ENCODE measurements around the gene AUH.

Gene AUH

DNA sequence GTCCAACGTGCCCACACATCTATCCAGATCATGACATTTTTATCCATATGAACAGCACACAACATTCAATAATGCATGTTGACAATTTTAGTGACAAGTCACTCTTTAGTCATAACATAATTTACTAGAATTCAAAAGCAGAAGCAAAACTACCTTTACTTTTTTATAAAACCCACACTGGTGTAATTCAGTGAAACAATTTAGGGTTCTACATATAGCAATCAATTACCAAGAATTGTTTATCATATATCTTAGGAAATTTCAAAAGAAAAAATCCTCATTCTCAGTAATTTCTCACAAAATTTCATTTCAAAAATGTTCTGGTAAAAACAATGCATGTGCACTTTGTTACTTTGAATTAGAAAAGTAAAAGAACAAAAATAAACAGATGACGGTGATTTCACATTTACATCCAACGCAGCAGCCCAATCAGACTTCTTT lies 12.6 kb downstream of the AUH start:
- TF ChIP-seq, protein P1, sequence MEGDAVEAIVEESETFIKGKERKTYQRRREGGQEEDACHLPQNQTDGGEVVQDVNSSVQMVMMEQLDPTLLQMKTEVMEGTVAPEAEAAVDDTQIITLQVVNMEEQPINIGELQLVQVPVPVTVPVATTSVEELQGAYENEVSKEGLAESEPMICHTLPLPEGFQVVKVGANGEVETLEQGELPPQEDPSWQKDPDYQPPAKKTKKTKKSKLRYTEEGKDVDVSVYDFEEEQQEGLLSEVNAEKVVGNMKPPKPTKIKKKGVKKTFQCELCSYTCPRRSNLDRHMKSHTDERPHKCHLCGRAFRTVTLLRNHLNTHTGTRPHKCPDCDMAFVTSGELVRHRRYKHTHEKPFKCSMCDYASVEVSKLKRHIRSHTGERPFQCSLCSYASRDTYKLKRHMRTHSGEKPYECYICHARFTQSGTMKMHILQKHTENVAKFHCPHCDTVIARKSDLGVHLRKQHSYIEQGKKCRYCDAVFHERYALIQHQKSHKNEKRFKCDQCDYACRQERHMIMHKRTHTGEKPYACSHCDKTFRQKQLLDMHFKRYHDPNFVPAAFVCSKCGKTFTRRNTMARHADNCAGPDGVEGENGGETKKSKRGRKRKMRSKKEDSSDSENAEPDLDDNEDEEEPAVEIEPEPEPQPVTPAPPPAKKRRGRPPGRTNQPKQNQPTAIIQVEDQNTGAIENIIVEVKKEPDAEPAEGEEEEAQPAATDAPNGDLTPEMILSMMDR (IDR thresholded peaks at IDR 0.05), result no peak
- no peaks in the 10 kb centered on the region for H3K27me3 ChIP-seq
- H3K4me3 ChIP-seq, result no peak overlapping the region
- no peak overlapping the region for H3K27ac ChIP-seq
- intact Hi-C loops (cut with DNase I; ENCODE audit: low total_unique reads), result no loop called here
- no peaks in the 10 kb centered on the region for H3K9me3 ChIP-seq
- H3K36me3 ChIP-seq, result peaks cover 8 to 33% (median 18%) of the 10 kb centered on the region in 3 donors
- DNase-seq, result no peak
- no peaks in the 10 kb centered on the region for H3K4me1 ChIP-seq

DNA sequence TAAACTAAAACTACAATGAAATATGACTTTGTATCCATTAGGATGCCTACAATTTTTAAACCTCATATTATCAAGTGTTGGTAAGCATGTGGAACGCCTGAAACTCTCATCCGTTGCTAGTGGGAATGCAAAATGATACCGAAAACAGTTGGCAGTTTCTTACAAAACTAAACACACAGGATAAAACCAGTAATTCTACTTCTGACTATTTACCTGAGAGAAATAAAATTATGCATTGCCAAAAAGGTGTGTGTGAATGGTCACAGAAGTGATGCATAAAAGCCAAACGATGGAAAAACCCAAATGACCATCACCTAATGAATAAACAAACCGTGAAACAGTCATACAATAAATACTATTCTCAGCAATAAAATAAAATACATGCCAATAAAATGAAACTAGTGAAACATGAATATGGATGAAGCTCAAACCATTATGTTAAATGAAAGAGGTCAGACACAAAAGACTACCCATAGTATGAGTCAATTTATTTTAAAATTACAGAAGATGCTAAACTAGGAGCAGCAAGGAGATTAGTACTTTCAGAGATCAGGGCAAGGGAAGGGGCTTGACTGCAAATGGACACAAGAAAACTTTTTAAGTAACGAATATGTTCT lies 13.4 kb downstream of the AUH start:
- Histone ChIP-seq H3K4me3 (no peak overlapping the region), H3K4me1 (no peaks in the 10 kb centered on the region), H3K27ac (no peak overlapping the region), H3K27me3 (no peaks in the 10 kb centered on the region), H3K36me3 (peaks cover 8 to 33% (median 18%) of the 10 kb centered on the region in 3 donors), H3K9me3 (no peaks in the 10 kb centered on the region)
- intact Hi-C loops (cut with DNase I; ENCODE audit: low total_unique reads), result no loop called here
- no peak for DNase-seq
- TF ChIP-seq, protein P1 (IDR thresholded peaks at IDR 0.05), result no peak

DNA sequence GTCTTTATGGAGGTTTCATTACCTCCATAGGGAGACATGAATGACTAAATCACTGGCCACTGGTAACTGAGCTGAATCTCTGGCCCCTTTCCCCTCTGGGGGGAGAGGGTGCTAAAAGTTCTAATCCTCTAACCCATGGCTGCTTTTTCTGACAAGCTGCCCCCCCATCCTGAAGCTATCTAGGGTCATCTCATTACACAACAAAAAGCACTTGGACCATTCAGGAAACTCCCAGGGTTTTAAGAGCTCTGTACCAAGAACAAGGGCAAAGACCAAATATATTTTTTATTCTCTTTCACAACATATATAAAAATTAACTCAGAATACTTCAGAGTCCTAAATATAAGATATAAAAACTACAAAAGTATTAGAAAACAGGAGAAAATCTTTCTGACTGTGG lies 14.3 kb downstream of the AUH start:
- H3K27me3 ChIP-seq, result no peaks in the 10 kb centered on the region
- no peaks in the 10 kb centered on the region for H3K9me3 ChIP-seq
- DNase-seq, result no peak
- no peaks in the 10 kb centered on the region for H3K4me1 ChIP-seq
- no peak overlapping the region for H3K4me3 ChIP-seq
- no peak overlapping the region for H3K27ac ChIP-seq
- peaks cover 9 to 30% (median 15%) of the 10 kb centered on the region in 3 donors for H3K36me3 ChIP-seq
- TF ChIP-seq, protein P1 (IDR thresholded peaks at IDR 0.05), result no peak
- intact Hi-C loops (cut with DNase I; ENCODE audit: low total_unique reads), result no loop called here

DNA sequence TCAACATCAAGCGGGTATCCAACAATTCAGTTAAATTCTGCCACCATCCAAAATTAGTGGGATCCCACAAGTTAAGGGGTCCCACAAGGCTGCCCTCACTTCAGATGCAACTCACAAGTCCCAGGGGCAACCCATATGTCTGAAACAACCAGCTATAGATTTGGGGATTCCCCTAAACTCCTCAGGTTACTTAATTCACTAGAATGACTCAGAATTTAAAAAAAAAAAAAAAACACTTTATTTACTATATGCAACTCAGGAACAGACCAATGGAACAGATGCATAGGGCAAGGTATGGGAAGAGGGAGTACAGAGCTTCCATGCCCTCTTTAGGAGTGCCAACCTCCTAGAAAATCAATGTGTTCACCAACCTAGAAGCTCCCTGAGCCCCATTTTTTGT lies 15.1 kb downstream of the AUH start:
- H3K27me3 ChIP-seq, result no peaks in the 10 kb centered on the region
- TF ChIP-seq, protein P1 (IDR thresholded peaks at IDR 0.05), result no peak
- peaks cover 12 to 32% (median 18%) of the 10 kb centered on the region in 3 donors for H3K36me3 ChIP-seq
- H3K9me3 ChIP-seq, result no peaks in the 10 kb centered on the region
- DNase-seq, result no peak
- intact Hi-C loops (cut with DNase I; ENCODE audit: low total_unique reads), result no loop called here
- no peak overlapping the region for H3K4me3 ChIP-seq
- no peak overlapping the region for H3K27ac ChIP-seq
- peaks cover 0 to under 1% (median 0%) of the 10 kb centered on the region in 4 donors for H3K4me1 ChIP-seq

DNA sequence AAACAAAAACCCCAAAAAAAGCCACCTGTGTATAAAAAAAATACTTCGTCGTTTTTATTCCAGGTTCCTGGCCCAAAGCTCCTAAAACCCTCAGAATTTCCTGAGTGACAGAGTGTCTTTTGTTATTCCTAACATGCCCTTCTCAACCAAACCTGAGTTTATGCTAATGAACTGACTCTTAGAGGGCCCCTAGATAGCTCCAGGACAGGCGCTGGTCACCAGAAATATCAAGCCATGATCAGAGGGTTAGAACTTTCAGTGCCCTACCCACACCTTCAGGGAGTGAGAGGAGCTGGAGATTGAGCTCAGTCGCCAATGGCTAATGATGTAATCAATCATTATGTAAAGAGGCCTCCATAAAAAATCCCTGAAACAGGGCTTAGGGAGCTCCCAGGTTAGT lies 15.7 kb downstream of the AUH start:
- H3K9me3 ChIP-seq, result no peaks in the 10 kb centered on the region
- intact Hi-C loops (cut with DNase I; ENCODE audit: low total_unique reads), result no loop called here
- peaks cover 14 to 30% (median 16%) of the 10 kb centered on the region in 3 donors for H3K36me3 ChIP-seq
- H3K27ac ChIP-seq, result no peak overlapping the region
- H3K4me1 ChIP-seq, result peaks cover 0 to 7% (median under 1%) of the 10 kb centered on the region in 4 donors
- no peak for DNase-seq
- H3K4me3 ChIP-seq, result no peak overlapping the region
- H3K27me3 ChIP-seq, result no peaks in the 10 kb centered on the region
- TF ChIP-seq, protein P1 (IDR thresholded peaks at IDR 0.05), result no peak
